BLaER1 treated with 17β-estradiol and CSF1 and Interleukin-3, amounts not matched to agents 10 nM and 100 nM (cell line): Measurements from ENCODE around the gene METAP1.
"Not testable (repeated sequence)": the region's sequence is repeated elsewhere in the genome, so short reads cannot be mapped to it uniquely, and the experiment has no call there.

Experiments
- H3K27ac ChIP-seq, 11 experiments: shearing (Covaris generic); formaldehyde crosslinking; 2 replicates each; pipeline ENCODE4 v1.8.1; 2022
- H3K27me3 ChIP-seq, 11 experiments: shearing (Covaris generic); formaldehyde crosslinking; 2 replicates each; pipeline ENCODE4 v1.8.1; 2022
- H3K36me3 ChIP-seq, 11 experiments: shearing (Covaris generic); formaldehyde crosslinking; 2 replicates each; pipeline ENCODE4 v1.8.1; 2022
- H3K4me1 ChIP-seq, 10 experiments: shearing (Covaris generic); formaldehyde crosslinking; 2 replicates each; pipeline ENCODE4 v1.8.1; 2022
- H3K4me2 ChIP-seq, 11 experiments: shearing (Covaris generic); formaldehyde crosslinking; 2 replicates each; pipeline ENCODE4 v1.8.1; 2022
- H3K4me3 ChIP-seq, 10 experiments: shearing (Covaris generic); formaldehyde crosslinking; 2 replicates each; pipeline ENCODE4 v1.8.1; 2022
- H3K9ac ChIP-seq, 11 experiments: shearing (Covaris generic); formaldehyde crosslinking; 2 replicates each; pipeline ENCODE4 v1.8.1; 2022
- H3K9me3 ChIP-seq, 11 experiments: shearing (Covaris generic); formaldehyde crosslinking; replicated peaks in 1 of 11; 2 replicates each; pipeline ENCODE4 v1.8.1; 2022
- H4K20me1 ChIP-seq, 11 experiments: shearing (Covaris generic); formaldehyde crosslinking; 2 replicates each; pipeline ENCODE4 v1.8.1; 2022
- Cebpa-rat ChIP-seq, 11 experiments: shearing (Covaris generic); IDR thresholded peaks; 2 replicates each; pipeline ENCODE4 v1.8.1; 2022

Gene METAP1

DNA sequence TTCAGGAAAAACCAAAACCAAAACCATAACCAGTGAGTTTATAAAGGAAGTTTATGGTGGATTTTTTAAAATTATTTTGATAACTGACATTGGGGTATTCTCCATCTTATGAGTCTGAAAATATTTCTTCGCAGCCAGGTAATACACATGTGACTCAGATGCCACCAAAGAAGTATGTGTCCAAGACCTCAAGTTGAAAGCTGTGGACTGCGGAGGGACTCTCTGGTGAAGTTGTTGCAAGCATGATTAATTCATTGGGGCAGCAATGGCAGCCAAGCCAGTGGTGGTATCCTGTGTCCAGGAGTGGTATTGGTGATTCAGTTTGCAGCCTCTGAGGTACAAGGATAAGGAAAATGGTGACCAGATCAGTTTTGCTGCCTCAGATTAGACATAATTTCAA is 107.1 kb downstream of the METAP1 start:
- 0 out of 20 replicates have a peak, but pooled peaks cover 0 to 9% (median 0%) of the 10 kb centered on the region in 10 experiments for H3K4me1 ChIP-seq

DNA sequence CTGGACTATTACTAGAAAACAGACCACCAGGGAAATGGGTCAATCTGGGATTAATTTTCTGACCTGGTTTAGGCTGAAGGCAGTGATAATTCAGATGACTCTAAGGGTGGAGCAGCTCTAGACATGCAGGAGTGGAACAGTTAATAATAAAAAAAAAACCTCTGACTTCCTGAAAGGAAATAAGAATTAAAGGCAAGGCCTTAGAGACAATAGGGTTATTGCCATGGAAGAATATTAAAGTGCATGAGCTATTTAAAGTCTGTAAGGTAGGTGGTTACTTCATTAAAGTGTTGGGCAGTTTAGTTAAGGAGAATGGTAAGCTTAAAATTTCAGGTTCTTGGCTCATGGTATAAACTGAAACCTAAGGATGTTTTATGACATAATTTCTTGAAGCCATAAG is 107.6 kb downstream of the METAP1 start:
- Histone ChIP-seq H3K9me3 (peaks cover 0 to 3% (median 0%) of the 10 kb centered on the region in 11 experiments; a peak in 2 of 22 replicates), H3K4me2 (no peak overlapping the region), H3K27me3 (no peaks in the 10 kb centered on the region), H3K36me3 (no peaks in the 10 kb centered on the region; a peak in 1 of 22 replicates), H3K9ac (no peak overlapping the region), H4K20me1 (no peaks in the 10 kb centered on the region), H3K4me1 (peaks cover 0 to 9% (median 0%) of the 10 kb centered on the region in 10 experiments; a peak in 1 of 20 replicates), H3K27ac (no peak overlapping the region), H3K4me3 (no peak overlapping the region)
- TF ChIP-seq Cebpa-rat (IDR thresholded peaks at IDR 0.05), result no peak

More for the DNA sequence above, 107.1 kb downstream of the METAP1 start:
- TF ChIP-seq Cebpa-rat (IDR thresholded peaks at IDR 0.05), result no peak
- H3K36me3 ChIP-seq, result no peaks in the 10 kb centered on the region; a peak in 1 of 22 replicates
- H4K20me1 ChIP-seq, result no peaks in the 10 kb centered on the region
- H3K4me3 ChIP-seq, result no peak overlapping the region
- H3K9ac ChIP-seq, result no peak overlapping the region
- no peak overlapping the region for H3K27ac ChIP-seq
- H3K9me3 ChIP-seq, result peaks cover 0 to 3% (median 0%) of the 10 kb centered on the region in 11 experiments; a peak in 2 of 22 replicates
- no peaks in the 10 kb centered on the region for H3K27me3 ChIP-seq
- H3K4me2 ChIP-seq, result no peak overlapping the region

DNA sequence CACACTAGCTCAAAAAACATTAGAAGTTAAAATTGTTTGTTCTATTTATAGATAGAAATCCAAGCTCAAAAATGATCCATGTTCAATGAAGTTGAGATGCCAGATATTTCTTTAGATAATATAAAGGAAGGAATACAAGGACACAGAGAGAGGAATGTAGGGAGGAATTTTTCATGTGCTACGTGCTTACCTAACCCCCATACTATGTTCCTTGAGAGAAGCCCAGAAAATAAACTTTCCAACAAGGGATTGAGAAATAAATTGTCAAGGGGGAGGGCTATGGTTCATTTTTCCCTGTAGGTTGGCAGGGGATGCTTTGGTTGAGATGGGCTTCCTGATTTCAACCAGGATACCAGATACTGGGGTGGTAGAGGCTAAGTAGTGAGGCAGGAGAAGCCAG is 108.6 kb downstream of the METAP1 start:
- peaks cover 0 to 3% (median 0%) of the 10 kb centered on the region in 11 experiments; a peak in 2 of 22 replicates for H3K9me3 ChIP-seq
- H3K9ac ChIP-seq, result no peak overlapping the region
- H3K4me3 ChIP-seq, result no peak overlapping the region
- H4K20me1 ChIP-seq, result no peaks in the 10 kb centered on the region
- no peak for TF ChIP-seq Cebpa-rat (IDR thresholded peaks at IDR 0.05)
- H3K36me3 ChIP-seq, result no peaks in the 10 kb centered on the region; a peak in 1 of 22 replicates
- no peak overlapping the region for H3K4me2 ChIP-seq
- H3K27me3 ChIP-seq, result no peaks in the 10 kb centered on the region
- H3K4me1 ChIP-seq, result peaks cover 0 to 18% (median 0%) of the 10 kb centered on the region in 10 experiments; a peak in 3 of 20 replicates
- H3K27ac ChIP-seq, result no peak overlapping the region

DNA sequence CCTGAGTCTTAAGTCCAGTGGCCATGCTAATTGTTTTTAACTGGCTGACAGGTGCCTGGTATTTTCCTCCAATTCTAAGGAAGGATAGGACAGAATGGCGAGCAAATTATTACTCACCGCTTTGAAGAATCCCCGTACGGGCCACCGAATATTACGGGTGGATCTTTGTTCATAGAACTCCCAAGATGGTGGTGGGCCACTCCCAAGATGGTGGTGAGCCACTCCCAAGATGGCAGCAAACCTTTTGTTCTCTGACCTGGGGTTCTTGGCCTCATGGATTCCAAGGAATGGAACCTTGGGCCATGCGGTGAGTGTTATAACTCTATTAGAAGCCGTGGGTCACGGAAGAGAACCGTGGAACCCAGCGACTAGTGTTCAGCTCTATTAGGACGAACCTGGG is 113.8 kb downstream of the METAP1 start:
- not testable (repeated sequence) for H3K36me3 ChIP-seq, H4K20me1 ChIP-seq, H3K27ac ChIP-seq, H3K9me3 ChIP-seq, H3K9ac ChIP-seq, H3K27me3 ChIP-seq, H3K4me3 ChIP-seq
- H3K4me1 ChIP-seq, result peaks cover 0 to 12% (median 0%) of the 10 kb centered on the region in 10 experiments; a peak in 3 of 20 replicates
- H3K4me2 ChIP-seq, result peak overlapping the region in 2 of 11 experiments; percentile 29 to 48; a peak in 2 of 22 replicates
